Cerebellar cortex (tissue), 1 donor: Measurements from ENCODE around the gene LIMK2.
"Not testable (repeated sequence)": the region's sequence is repeated elsewhere in the genome, so short reads cannot be mapped to it uniquely, and the experiment has no call there.

ENCODE experiments used
- DNase-seq: peaks from one replicate; pipeline ENCODE4 v3.0.0-alpha.2; 2015; ENCODE audit warnings: low spot score

Gene LIMK2

GRCh38 chr22:31244046-31244942 is 32.2 kb downstream of the LIMK2 start:
- peak; percentile 75 for DNase-seq

GRCh38 chr22:31244943-31245451 is 32.9 kb downstream of the LIMK2 start:
- DNase-seq: no peak

GRCh38 chr22:31245998-31246397 is 33.9 kb downstream of the LIMK2 start:
- not testable (repeated sequence) for DNase-seq

- no peak for DNase-seq
Measured at GRCh38 chr22:31246687-31247086, 34.6 kb downstream of the LIMK2 start.

GRCh38 chr22:31247726-31248125 is 35.6 kb downstream of the LIMK2 start:
- peak; percentile 97 for DNase-seq

- DNase-seq: peak; percentile 92
Measured at GRCh38 chr22:31248138-31248745, 36.1 kb downstream of the LIMK2 start.

GRCh38 chr22:31248965-31249958 is 37.2 kb downstream of the LIMK2 start:
- DNase-seq: no peak

GRCh38 chr22:31250740-31251600 is 38.9 kb downstream of the LIMK2 start:
- no peak for DNase-seq

- DNase-seq: no peak
Measured at GRCh38 chr22:31253949-31254348, 41.9 kb downstream of the LIMK2 start.

- DNase-seq: no peak
Measured at GRCh38 chr22:31259798-31260473, 47.8 kb downstream of the LIMK2 start.

- no peak for DNase-seq
Measured at GRCh38 chr22:31260474-31260856, 48.4 kb downstream of the LIMK2 start.

- DNase-seq: no peak
Measured at GRCh38 chr22:31262312-31263133, 50.4 kb downstream of the LIMK2 start.

GRCh38 chr22:31263896-31264640 is 52.0 kb downstream of the LIMK2 start:
- no peak for DNase-seq

- no peak for DNase-seq
Measured at GRCh38 chr22:31268281-31268680, 56.2 kb downstream of the LIMK2 start.

- DNase-seq: no peak
Measured at GRCh38 chr22:31269892-31270579, 57.9 kb downstream of the LIMK2 start.

GRCh38 chr22:31271026-31271425 is 58.9 kb downstream of the LIMK2 start:
- DNase-seq: no peak

GRCh38 chr22:31271485-31271884 is 59.4 kb downstream of the LIMK2 start:
- no peak for DNase-seq
